Measurements from ENCODE around the gene ZNF474.

The ZNF474 gene

GRCh38 chr5:122119205-122119604, 10.1 kb upstream of the ZNF474 start:
- DNase-seq, result no peak

- DNase-seq, result no peak
Measured at GRCh38 chr5:122120493-122120892, 8.9 kb upstream of the ZNF474 start.

GRCh38 chr5:122120957-122121356, 8.4 kb upstream of the ZNF474 start:
- DNase-seq, result no peak

- no peak for DNase-seq
Measured at GRCh38 chr5:122121479-122122465, 7.6 kb upstream of the ZNF474 start.

- no peak for DNase-seq
Measured at GRCh38 chr5:122124766-122125165, 4.6 kb upstream of the ZNF474 start.

GRCh38 chr5:122126177-122126755, 3.1 kb upstream of the ZNF474 start:
- DNase-seq, result no peak

GRCh38 chr5:122126756-122127321, 2.5 kb upstream of the ZNF474 start:
- no peak for DNase-seq

GRCh38 chr5:122130152-122130551, 806 bp downstream of the ZNF474 start:
- DNase-seq, result no peak

GRCh38 chr5:122137702-122138101, 8.4 kb downstream of the ZNF474 start:
- peak; percentile 25 for DNase-seq

GRCh38 chr5:122138356-122138755, 9.0 kb downstream of the ZNF474 start:
- no peak for DNase-seq

GRCh38 chr5:122140900-122141299, 11.6 kb downstream of the ZNF474 start:
- DNase-seq, result no peak

- no peak for DNase-seq
Measured at GRCh38 chr5:122141751-122142150, 12.4 kb downstream of the ZNF474 start.

- DNase-seq, result no peak
Measured at GRCh38 chr5:122142480-122143164, 13.3 kb downstream of the ZNF474 start.

- DNase-seq, result no peak
Measured at GRCh38 chr5:122144236-122144635, 14.9 kb downstream of the ZNF474 start.

- no peak for DNase-seq
Measured at GRCh38 chr5:122145906-122146305, 16.6 kb downstream of the ZNF474 start.

GRCh38 chr5:122149321-122150090, 20.2 kb downstream of the ZNF474 start:
- no peak for DNase-seq

- no peak for DNase-seq
Measured at GRCh38 chr5:122150215-122150614, 20.9 kb downstream of the ZNF474 start.

- DNase-seq, result no peak
Measured at GRCh38 chr5:122151640-122152039, 22.3 kb downstream of the ZNF474 start.

GRCh38 chr5:122152266-122152900, 23.0 kb downstream of the ZNF474 start:
- no peak for DNase-seq

- DNase-seq, result no peak
Measured at GRCh38 chr5:122153230-122153629, 23.9 kb downstream of the ZNF474 start.

GRCh38 chr5:122153774-122154173, 24.4 kb downstream of the ZNF474 start:
- no peak for DNase-seq

- DNase-seq, result no peak
Measured at GRCh38 chr5:122154491-122154890, 25.1 kb downstream of the ZNF474 start.

Measured in NCI-H510A (cell line).